ENCODE data around the gene CTDSPL.

CTDSPL gene

DNA sequence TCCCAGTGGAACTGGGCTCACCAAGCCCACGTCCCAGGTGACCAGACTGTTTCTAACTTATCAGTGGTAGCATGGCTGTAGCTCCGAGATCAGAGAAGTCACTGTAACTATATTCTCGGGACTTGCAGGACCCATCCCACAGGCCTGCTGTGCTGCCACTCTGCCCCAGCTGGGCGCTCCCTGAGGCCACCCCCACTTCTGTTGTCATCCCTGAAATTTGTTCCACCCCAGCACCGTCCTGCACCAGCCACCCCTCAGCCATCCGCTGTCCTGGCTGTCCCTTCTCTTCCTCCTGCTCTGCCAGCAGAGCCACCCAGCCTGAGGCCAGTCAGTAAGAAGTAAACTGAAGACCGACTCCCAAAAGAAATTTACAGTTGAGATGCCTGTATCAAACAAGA is 95.9 kb downstream of the CTDSPL start:
- TF ChIP-seq, protein P1, sequence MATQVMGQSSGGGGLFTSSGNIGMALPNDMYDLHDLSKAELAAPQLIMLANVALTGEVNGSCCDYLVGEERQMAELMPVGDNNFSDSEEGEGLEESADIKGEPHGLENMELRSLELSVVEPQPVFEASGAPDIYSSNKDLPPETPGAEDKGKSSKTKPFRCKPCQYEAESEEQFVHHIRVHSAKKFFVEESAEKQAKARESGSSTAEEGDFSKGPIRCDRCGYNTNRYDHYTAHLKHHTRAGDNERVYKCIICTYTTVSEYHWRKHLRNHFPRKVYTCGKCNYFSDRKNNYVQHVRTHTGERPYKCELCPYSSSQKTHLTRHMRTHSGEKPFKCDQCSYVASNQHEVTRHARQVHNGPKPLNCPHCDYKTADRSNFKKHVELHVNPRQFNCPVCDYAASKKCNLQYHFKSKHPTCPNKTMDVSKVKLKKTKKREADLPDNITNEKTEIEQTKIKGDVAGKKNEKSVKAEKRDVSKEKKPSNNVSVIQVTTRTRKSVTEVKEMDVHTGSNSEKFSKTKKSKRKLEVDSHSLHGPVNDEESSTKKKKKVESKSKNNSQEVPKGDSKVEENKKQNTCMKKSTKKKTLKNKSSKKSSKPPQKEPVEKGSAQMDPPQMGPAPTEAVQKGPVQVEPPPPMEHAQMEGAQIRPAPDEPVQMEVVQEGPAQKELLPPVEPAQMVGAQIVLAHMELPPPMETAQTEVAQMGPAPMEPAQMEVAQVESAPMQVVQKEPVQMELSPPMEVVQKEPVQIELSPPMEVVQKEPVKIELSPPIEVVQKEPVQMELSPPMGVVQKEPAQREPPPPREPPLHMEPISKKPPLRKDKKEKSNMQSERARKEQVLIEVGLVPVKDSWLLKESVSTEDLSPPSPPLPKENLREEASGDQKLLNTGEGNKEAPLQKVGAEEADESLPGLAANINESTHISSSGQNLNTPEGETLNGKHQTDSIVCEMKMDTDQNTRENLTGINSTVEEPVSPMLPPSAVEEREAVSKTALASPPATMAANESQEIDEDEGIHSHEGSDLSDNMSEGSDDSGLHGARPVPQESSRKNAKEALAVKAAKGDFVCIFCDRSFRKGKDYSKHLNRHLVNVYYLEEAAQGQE (IDR thresholded peaks at IDR 0.05; ENCODE audit: low read depth): no peak
- TF ChIP-seq FOXM1 (IDR thresholded peaks at IDR 0.05; ENCODE audit: borderline replicate concordance, low read depth) (no peak), TEAD4 (IDR thresholded peaks at IDR 0.05) (no peak), TAF1 (IDR thresholded peaks at IDR 0.05; ENCODE audit: low read depth) (no peak), RAD21 (IDR thresholded peaks at IDR 0.05; ENCODE audit: low read depth) (no peak), TCF12 (IDR thresholded peaks at IDR 0.05; ENCODE audit: low read depth) (no peak), NFIC (IDR thresholded peaks at IDR 0.05) (no peak), EGR1 (IDR thresholded peaks at IDR 0.05) (no peak), ZBTB7A (IDR thresholded peaks at IDR 0.05; ENCODE audit: low read depth) (no peak), YY1 (IDR thresholded peaks at IDR 0.05; ENCODE audit: low read depth) (no peak), CEBPB (IDR thresholded peaks at IDR 0.05) (no peak), CREB1 (IDR thresholded peaks at IDR 0.05; ENCODE audit: low read depth) (no peak), EP300 (IDR thresholded peaks at IDR 0.05; ENCODE audit: borderline replicate concordance) (no peak)
- TF ChIP-seq, protein P2, sequence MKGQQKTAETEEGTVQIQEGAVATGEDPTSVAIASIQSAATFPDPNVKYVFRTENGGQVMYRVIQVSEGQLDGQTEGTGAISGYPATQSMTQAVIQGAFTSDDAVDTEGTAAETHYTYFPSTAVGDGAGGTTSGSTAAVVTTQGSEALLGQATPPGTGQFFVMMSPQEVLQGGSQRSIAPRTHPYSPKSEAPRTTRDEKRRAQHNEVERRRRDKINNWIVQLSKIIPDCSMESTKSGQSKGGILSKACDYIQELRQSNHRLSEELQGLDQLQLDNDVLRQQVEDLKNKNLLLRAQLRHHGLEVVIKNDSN (IDR thresholded peaks at IDR 0.05): no peak
- TF ChIP-seq, protein P3, sequence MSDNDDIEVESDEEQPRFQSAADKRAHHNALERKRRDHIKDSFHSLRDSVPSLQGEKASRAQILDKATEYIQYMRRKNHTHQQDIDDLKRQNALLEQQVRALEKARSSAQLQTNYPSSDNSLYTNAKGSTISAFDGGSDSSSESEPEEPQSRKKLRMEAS (IDR thresholded peaks at IDR 0.05): no peak

DNA sequence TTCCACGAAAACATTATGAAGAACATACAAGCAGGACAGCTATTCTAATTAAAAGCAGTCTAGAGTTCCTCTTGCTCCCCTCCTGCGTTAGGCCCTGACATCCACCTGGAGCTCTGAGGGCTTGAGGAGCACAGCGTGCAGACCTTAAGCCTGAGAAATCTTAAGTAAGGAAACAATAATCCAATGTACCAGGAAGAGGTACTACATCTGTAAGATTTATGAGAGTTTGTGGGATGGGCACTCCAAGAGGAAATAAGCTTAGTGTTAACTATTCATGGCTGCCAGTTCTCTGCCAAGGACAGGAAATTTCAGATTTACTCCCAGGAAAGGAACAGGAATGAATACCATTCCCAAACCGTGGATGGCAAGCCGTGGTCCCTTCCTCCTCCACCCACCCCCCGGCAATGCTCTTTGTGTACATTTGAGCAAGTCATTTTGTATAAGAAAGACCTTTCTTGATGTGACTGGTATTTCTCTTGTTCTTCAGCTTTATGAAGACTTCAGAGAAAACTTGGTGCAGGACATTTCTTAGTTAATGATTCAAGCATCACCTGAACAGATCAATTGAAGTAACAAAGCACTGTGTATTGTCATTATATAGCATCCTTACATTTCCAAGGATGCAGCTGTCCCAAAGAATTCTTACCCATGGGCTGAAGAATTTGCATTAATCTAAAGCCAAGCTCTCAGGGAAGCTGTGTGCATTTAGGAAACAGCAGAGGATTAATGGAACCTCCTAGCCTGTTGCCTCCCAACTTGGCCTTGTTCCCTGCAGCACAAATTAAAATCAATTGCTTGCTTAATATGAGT is 100.1 kb downstream of the CTDSPL start:
- TF ChIP-seq, protein P2 (IDR thresholded peaks at IDR 0.05): no peak
- TF ChIP-seq EGR1 (IDR thresholded peaks at IDR 0.05): no peak

DNA sequence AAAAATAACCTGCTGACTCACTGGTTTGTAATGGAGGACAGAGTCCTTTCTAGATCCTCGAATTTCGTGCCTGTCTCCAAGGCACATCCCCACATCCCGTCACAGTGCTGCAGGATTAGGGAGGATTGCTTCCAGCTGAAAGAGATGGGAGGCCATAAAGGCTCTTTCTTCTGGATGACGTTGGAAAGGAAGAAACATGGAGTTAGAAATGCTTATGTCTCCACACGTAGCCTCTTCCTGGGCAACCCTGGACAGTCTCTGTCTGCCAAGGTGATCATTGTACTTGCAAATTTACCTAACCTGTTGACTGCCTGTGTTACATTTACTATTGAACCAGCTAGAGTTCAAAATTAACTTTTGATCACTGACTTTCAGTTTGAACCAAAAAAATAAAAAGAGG is 101.3 kb downstream of the CTDSPL start:
- TF ChIP-seq TAF1 (IDR thresholded peaks at IDR 0.05; ENCODE audit: low read depth): no peak
- TF ChIP-seq, protein P2 (IDR thresholded peaks at IDR 0.05): no peak
- TF ChIP-seq TCF12 (IDR thresholded peaks at IDR 0.05; ENCODE audit: low read depth): no peak
- TF ChIP-seq EP300 (IDR thresholded peaks at IDR 0.05; ENCODE audit: borderline replicate concordance): no peak
- TF ChIP-seq, protein P3 (IDR thresholded peaks at IDR 0.05): no peak
- TF ChIP-seq TEAD4 (IDR thresholded peaks at IDR 0.05): no peak
- no peak for TF ChIP-seq RAD21 (IDR thresholded peaks at IDR 0.05; ENCODE audit: low read depth)
- TF ChIP-seq YY1 (IDR thresholded peaks at IDR 0.05; ENCODE audit: low read depth): no peak
- TF ChIP-seq, protein P1 (IDR thresholded peaks at IDR 0.05; ENCODE audit: low read depth): no peak
- no peak for TF ChIP-seq ZBTB7A (IDR thresholded peaks at IDR 0.05; ENCODE audit: low read depth)
- no peak for TF ChIP-seq CREB1 (IDR thresholded peaks at IDR 0.05; ENCODE audit: low read depth)
- TF ChIP-seq FOXM1 (IDR thresholded peaks at IDR 0.05; ENCODE audit: borderline replicate concordance, low read depth): no peak
- no peak for TF ChIP-seq CEBPB (IDR thresholded peaks at IDR 0.05)
- TF ChIP-seq EGR1 (IDR thresholded peaks at IDR 0.05): no peak
- no peak for TF ChIP-seq NFIC (IDR thresholded peaks at IDR 0.05)

DNA sequence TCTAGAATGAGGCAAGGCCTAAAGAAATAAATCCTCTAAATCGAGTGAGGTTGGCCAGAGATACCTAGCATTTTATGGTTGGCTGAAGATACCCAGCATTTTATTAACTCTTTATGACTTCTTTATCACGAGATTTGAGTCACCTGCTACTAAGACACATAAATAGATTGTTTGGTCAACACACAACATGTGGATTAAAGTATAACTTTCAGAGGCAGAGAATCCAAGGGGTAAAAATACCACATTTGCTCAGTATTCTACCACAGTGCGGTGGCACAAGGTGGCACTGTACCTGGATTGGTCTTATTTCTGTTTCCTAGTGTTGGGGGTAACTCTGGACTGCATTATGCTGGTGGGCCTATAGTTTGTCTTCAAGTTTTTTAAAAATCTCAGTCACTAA is 102.0 kb downstream of the CTDSPL start:
- TF ChIP-seq EGR1 (IDR thresholded peaks at IDR 0.05) (no peak), RAD21 (IDR thresholded peaks at IDR 0.05; ENCODE audit: low read depth) (no peak), EP300 (IDR thresholded peaks at IDR 0.05; ENCODE audit: borderline replicate concordance) (no peak), CEBPB (IDR thresholded peaks at IDR 0.05) (no peak), TCF12 (IDR thresholded peaks at IDR 0.05; ENCODE audit: low read depth) (no peak), TEAD4 (IDR thresholded peaks at IDR 0.05) (no peak), CREB1 (IDR thresholded peaks at IDR 0.05; ENCODE audit: low read depth) (no peak), ZBTB7A (IDR thresholded peaks at IDR 0.05; ENCODE audit: low read depth) (no peak), FOXM1 (IDR thresholded peaks at IDR 0.05; ENCODE audit: borderline replicate concordance, low read depth) (no peak), YY1 (IDR thresholded peaks at IDR 0.05; ENCODE audit: low read depth) (no peak)
- TF ChIP-seq, protein P2 (IDR thresholded peaks at IDR 0.05): no peak
- TF ChIP-seq, protein P1 (IDR thresholded peaks at IDR 0.05; ENCODE audit: low read depth): no peak
